NB4 (cell line): ENCODE data around the gene NTSR2.

Experiments used
- DNase-seq: peaks from one replicate; pipeline ENCODE4 v3.0.0; 2010; ENCODE audit warnings: low read depth
- H3K4me3 ChIP-seq: one replicate; pipeline ENCODE4 v1.5.1; 2011; ENCODE audit warnings: mild to moderate bottlenecking, low read depth, low read length, moderate library complexity
- MYC ChIP-seq: IDR thresholded peaks from 2 replicates; pipeline ENCODE4 v1.6.1; 2011; ENCODE audit warnings: low read depth, low read length
- POLR2A ChIP-seq: IDR thresholded peaks from 2 replicates; pipeline ENCODE4 v1.6.1; 2011; ENCODE audit warnings: mild to moderate bottlenecking; ENCODE audit not compliant: insufficient read length; ENCODE audit errors: extremely low read depth
- TF ChIP-seq, protein P1 (sequence below): IDR thresholded peaks from 2 replicates; pipeline ENCODE4 v1.6.1; 2011; ENCODE audit warnings: low read depth, low read length
- TF ChIP-seq, protein P2 (sequence below): IDR thresholded peaks from one replicate; pipeline ENCODE4 v1.5.1; 2012; ENCODE audit warnings: low read depth, low read length

The NTSR2 gene

DNA sequence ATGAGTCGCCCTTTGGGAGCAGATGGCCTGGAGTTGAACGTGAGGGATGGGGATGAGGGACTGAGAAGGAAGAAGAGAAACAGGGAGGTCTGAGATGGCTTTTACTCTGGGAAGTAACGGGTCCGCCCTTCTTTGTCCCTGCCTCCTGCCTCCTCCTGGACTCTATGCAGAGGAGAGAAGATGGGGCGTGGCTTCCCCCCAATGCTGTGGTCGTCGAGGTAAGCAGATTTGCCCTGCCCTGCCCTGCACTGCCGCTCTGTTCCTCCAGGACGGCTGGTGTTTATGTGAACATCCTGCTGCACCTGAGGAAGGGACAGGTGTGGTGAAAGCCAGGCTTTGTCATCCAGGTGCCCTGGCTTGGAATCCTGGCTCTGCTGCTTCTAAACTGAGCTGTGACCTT, 13.5 kb upstream of the NTSR2 start:
- no peak overlapping the region for H3K4me3 ChIP-seq
- DNase-seq, result no peak
- TF ChIP-seq, protein P1, sequence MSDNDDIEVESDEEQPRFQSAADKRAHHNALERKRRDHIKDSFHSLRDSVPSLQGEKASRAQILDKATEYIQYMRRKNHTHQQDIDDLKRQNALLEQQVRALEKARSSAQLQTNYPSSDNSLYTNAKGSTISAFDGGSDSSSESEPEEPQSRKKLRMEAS, result no peak
- TF ChIP-seq MYC (no peak), POLR2A (no peak)
- TF ChIP-seq, protein P2, sequence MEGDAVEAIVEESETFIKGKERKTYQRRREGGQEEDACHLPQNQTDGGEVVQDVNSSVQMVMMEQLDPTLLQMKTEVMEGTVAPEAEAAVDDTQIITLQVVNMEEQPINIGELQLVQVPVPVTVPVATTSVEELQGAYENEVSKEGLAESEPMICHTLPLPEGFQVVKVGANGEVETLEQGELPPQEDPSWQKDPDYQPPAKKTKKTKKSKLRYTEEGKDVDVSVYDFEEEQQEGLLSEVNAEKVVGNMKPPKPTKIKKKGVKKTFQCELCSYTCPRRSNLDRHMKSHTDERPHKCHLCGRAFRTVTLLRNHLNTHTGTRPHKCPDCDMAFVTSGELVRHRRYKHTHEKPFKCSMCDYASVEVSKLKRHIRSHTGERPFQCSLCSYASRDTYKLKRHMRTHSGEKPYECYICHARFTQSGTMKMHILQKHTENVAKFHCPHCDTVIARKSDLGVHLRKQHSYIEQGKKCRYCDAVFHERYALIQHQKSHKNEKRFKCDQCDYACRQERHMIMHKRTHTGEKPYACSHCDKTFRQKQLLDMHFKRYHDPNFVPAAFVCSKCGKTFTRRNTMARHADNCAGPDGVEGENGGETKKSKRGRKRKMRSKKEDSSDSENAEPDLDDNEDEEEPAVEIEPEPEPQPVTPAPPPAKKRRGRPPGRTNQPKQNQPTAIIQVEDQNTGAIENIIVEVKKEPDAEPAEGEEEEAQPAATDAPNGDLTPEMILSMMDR, result no peak

DNA sequence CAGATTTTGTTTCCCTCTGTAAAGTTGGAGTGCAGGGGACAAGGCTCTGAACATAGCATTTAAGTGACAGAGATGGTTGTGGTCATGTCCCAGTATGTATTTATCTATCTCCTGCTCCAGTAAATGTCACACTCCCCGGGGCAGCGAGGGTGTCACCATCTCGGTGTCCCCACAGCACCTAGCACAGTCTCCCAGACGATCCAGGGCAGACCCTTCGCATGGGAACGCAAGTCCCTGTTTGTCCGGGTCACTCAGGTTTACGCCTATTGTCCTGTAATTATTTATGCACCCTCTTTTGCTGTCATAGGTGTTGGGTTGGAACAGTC, 12.6 kb upstream of the NTSR2 start:
- DNase-seq, result no peak
- TF ChIP-seq, protein P2, result no peak
- TF ChIP-seq, protein P1, result no peak
- TF ChIP-seq MYC, result no peak
- TF ChIP-seq POLR2A, result no peak
- no peak overlapping the region for H3K4me3 ChIP-seq

DNA sequence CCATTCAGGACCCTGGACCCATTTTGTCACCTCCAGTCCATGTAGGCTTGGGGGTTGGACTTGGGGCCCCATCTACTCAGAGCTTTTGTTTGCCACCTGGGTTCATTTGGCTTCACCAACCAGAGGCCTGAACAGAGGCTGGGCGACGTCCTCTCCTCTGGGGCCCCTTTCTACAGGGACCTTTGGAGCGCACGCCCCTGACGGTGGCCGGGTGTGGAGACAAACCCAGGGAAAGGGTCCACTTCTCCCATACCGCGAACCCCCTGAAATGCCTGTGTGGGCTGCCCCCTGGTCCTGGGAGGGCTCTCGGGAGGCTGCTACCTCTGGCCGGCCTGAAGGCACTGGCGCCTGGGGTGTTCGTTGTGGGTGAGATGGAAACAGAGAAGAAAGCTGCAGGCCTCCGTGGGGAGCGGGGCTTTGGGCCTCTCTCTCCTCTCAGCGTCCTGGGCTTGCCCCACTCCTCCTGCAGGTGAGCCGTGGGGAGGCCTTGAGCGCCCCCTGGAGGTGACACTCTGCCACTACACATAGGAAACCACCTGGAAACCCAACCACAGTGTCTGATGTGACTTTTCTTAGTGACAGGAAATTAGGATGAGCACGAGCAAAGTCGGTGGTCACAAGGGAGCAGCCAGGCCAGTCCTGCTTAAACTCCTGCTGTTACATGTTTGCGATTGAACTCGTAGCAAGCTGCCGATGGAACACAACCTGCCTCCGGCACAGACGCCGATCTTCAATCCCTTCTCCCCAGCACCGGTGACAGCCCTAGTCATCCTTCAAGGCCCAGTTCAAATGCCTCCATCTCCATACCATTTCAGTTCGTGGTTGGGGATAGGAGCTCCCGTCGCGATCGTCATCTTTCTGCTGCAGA, 12.0 kb upstream of the NTSR2 start:
- TF ChIP-seq MYC, result no peak
- TF ChIP-seq, protein P2, result peak; percentile 97
- no peak for TF ChIP-seq POLR2A
- TF ChIP-seq, protein P1, result 0 out of 2 replicates have a peak, but pooled peaks have one; percentile 43
- DNase-seq, result peak; percentile 67
- H3K4me3 ChIP-seq, result no peak overlapping the region

DNA sequence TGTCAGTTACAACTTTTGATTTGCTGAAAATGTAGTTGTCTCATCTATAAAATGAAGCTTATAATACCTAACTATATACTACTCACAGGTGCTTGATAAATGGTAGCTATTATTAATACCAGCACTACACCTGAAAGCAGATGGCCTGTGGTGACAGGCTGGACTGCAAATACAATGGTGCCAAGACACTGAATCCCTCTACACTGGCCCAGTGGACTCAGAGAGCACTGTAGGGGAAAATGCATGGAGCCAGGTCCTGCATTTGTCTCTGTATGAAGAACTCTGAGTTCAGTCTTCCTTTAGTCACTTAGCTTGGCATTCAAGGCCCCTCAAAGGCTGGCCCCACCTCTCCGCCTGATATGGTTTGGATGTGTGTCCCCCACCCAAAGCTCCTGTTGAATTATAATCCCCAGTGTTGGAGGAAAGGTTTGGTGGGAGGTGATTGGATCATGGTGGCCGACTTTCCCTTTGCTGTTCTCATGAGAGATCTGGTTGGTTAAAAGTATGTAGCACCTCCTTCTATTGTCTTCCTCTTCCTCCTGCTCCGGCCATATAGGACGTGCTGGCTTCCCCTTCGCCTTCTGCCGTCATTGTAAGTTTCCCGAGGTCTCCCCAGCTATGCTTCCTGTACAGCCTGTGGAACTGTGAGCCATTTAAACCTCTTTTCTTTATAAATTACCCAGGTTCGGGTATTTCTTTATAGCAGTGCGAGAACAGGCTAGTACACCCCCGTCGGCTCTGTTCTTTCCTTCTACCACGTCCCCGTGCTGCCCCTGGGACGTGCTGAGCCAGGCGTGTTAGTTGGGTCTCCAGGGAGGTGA, 11.1 kb upstream of the NTSR2 start:
- DNase-seq, result no peak
- no peak overlapping the region for H3K4me3 ChIP-seq
- TF ChIP-seq POLR2A (no peak), MYC (no peak)
- TF ChIP-seq, protein P1, result no peak
- TF ChIP-seq, protein P2, result no peak

DNA sequence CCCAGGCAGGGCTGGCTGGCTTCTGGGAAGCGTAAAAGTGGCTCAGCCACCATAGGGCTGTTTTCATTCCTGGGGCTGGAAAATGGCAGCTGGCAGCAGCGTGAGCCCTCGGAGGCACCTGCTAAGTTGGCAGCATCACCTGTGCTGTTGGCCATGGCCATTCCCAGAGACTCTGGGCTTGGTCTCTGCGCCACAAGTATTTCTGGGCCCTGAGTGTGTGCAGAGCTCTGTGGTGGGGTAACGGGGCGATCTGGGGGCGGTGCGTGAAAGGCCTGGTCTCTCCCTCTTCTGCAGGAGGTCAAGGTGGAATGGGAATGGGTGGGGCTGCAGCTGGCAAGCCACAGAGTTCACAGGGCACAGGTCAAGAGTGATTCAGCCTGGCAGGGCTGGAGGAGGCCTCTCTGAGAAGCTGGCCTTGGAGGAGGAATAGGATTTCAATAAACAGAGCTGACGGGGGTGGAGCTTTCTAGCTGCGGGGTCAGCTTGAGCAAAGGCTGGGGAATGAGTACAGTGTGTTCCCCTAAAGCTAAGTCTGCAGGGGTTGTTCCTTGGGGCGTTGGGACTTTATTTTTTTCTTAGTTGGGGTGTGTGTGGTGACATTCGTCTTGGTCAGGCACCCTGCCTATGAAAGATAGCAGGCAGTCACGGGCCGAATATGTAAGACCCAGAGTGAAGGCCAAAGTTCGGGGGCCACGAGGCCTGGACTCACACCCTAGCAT, 10.3 kb upstream of the NTSR2 start:
- no peak for TF ChIP-seq MYC
- TF ChIP-seq POLR2A, result no peak
- TF ChIP-seq, protein P2, result no peak
- TF ChIP-seq, protein P1, result no peak
- no peak overlapping the region for H3K4me3 ChIP-seq
- no peak for DNase-seq
